SW480 (cell line): ENCODE data around the gene TM9SF4.

ENCODE experiments used
- DNase-seq: peaks from one replicate; pipeline ENCODE4 v3.0.0-alpha.2; 2016; ENCODE audit warnings: low spot score

TM9SF4 gene

GRCh38 chr20:32109392-32110172 lies at the start of gene TM9SF4:
Gene TM9SF4 (plus strand): TSS chr20:32109714. CDS start chr20:32109741, 27 bp downstream.
- peak; percentile 98 for DNase-seq

- DNase-seq: no peak
These were observed 46.7 kb upstream of the TM9SF4 start for GRCh38 chr20:32062776-32063170.

- DNase-seq: no peak
These were observed 45.8 kb upstream of the TM9SF4 start for GRCh38 chr20:32063695-32064094.

- DNase-seq: no peak
These were observed 44.8 kb upstream of the TM9SF4 start for GRCh38 chr20:32064667-32065066.

GRCh38 chr20:32067234-32067821 lies 42.2 kb upstream of the TM9SF4 start:
- DNase-seq: no peak

- DNase-seq: no peak
These were observed 41.3 kb upstream of the TM9SF4 start for GRCh38 chr20:32068174-32068573.

GRCh38 chr20:32069711-32070110 lies 39.8 kb upstream of the TM9SF4 start:
- DNase-seq: no peak

- DNase-seq: no peak
These were observed 39.2 kb upstream of the TM9SF4 start for GRCh38 chr20:32070282-32070681.

GRCh38 chr20:32070690-32071213 lies 38.8 kb upstream of the TM9SF4 start:
- no peak for DNase-seq

GRCh38 chr20:32071395-32072167 lies 37.9 kb upstream of the TM9SF4 start:
- DNase-seq: no peak

GRCh38 chr20:32072168-32072750 lies 37.3 kb upstream of the TM9SF4 start:
- DNase-seq: no peak

GRCh38 chr20:32075534-32075933 lies 34.0 kb upstream of the TM9SF4 start:
- DNase-seq: no peak

GRCh38 chr20:32077190-32077589 lies 32.3 kb upstream of the TM9SF4 start:
- DNase-seq: no peak

GRCh38 chr20:32078322-32078721 lies 31.2 kb upstream of the TM9SF4 start:
- no peak for DNase-seq

- DNase-seq: no peak
These were observed 30.7 kb upstream of the TM9SF4 start for GRCh38 chr20:32078791-32079190.

- DNase-seq: no peak
These were observed 29.8 kb upstream of the TM9SF4 start for GRCh38 chr20:32079655-32080109.

GRCh38 chr20:32080783-32081182 lies 28.7 kb upstream of the TM9SF4 start:
- no peak for DNase-seq

GRCh38 chr20:32083469-32083868 lies 26.0 kb upstream of the TM9SF4 start:
- no peak for DNase-seq

GRCh38 chr20:32087070-32087469 lies 22.4 kb upstream of the TM9SF4 start:
- no peak for DNase-seq

- DNase-seq: no peak
These were observed 20.8 kb upstream of the TM9SF4 start for GRCh38 chr20:32088759-32089158.

GRCh38 chr20:32089637-32090362 lies 19.7 kb upstream of the TM9SF4 start:
- no peak for DNase-seq
